HepG2 (cell line): ENCODE results near the gene GCHFR. TPM values are rescaled to one million over a fixed set of nuclear protein-coding genes. Genes with fewer than 3 reads are reported as not detected.

Experiments
- ARNTL ChIP-seq: sonication (generic); formaldehyde crosslinking; IDR thresholded peaks from 2 replicates; pipeline ENCODE4 v1.4.0; 2020; ENCODE audit warnings: mild to moderate bottlenecking, missing genetic modification reagents
- HNRNPK ChIP-seq: fragments of 200-400 bp; formaldehyde crosslinking; IDR thresholded peaks from 2 replicates; pipeline ENCODE4 v1.6.1; 2018; ENCODE audit warnings: low read length, low read depth, moderate library complexity, mild to moderate bottlenecking; ENCODE audit not compliant: poor library complexity, severe bottlenecking
- KMT2B ChIP-seq: IDR thresholded peaks from 2 replicates; pipeline ENCODE4 v1.6.1; 2016; ENCODE audit warnings: missing genetic modification reagents, missing compliant biosample characterization
- MED13 ChIP-seq: sonication (generic); formaldehyde crosslinking; IDR thresholded peaks from 2 replicates; pipeline ENCODE4 v1.5.0; 2020; ENCODE audit warnings: missing genetic modification reagents
- MED8 ChIP-seq: sonication (generic); formaldehyde crosslinking; IDR thresholded peaks from 2 replicates; pipeline ENCODE4 v1.8.1; 2023; ENCODE audit warnings: mild to moderate bottlenecking, missing genetic modification reagents; ENCODE audit not compliant: insufficient replicate concordance
- NCOA1 ChIP-seq: sonication (generic); formaldehyde crosslinking; IDR thresholded peaks from 2 replicates; pipeline ENCODE4 v1.9.0; 2021; ENCODE audit warnings: missing genetic modification reagents
- POLR2A ChIP-seq, 2 experiments: IDR thresholded peaks; 2 replicates each; pipeline ENCODE4 v1.6.1; 2011; ENCODE audit warnings: low read depth in 2 of 2, low read length in 2 of 2, mild to moderate bottlenecking in 1 of 2, moderate library complexity in 1 of 2; ENCODE audit not compliant: insufficient read depth in 1 of 2
- SP1 ChIP-seq, 2 experiments: fragments of 450-650 bp in 1 of 2; sonication (generic) in 1 of 2; formaldehyde crosslinking in 1 of 2; IDR thresholded peaks; 2 replicates each; pipeline versions ENCODE4 v1.4.0 to v1.6.1; 2016 to 2020; ENCODE audit warnings: missing genetic modification reagents in 1 of 2
- ZKSCAN8 ChIP-seq: IDR thresholded peaks from 2 replicates; pipeline ENCODE4 v1.6.1; 2016; ENCODE audit warnings: borderline replicate concordance, missing genetic modification reagents, missing compliant biosample characterization
- ZNF225 ChIP-seq: sonication (generic); formaldehyde crosslinking; IDR thresholded peaks from 2 replicates; pipeline ENCODE4 v1.4.0; 2020; ENCODE audit warnings: mild to moderate bottlenecking, missing genetic modification reagents
- ZNF431 ChIP-seq: sonication (generic); formaldehyde crosslinking; IDR thresholded peaks from 2 replicates; pipeline ENCODE4 v1.9.0; 2022; ENCODE audit warnings: missing genetic modification reagents, low read depth, mild to moderate bottlenecking, borderline replicate concordance
- ZNF652 ChIP-seq: IDR thresholded peaks from 2 replicates; pipeline ENCODE4 v1.6.1; 2016; ENCODE audit warnings: low read depth, borderline replicate concordance
- ZNF720 ChIP-seq: sonication (generic); formaldehyde crosslinking; IDR thresholded peaks from 2 replicates; pipeline ENCODE4 v1.4.0; 2020; ENCODE audit warnings: missing genetic modification reagents
- ZNF773 ChIP-seq: sonication (generic); formaldehyde crosslinking; IDR thresholded peaks from 2 replicates; pipeline ENCODE4 v1.4.0; 2020; ENCODE audit warnings: missing genetic modification reagents, borderline replicate concordance
- ZNF790 ChIP-seq: sonication (generic); formaldehyde crosslinking; IDR thresholded peaks from 2 replicates; pipeline ENCODE4 v1.8.0; 2022; ENCODE audit warnings: missing genetic modification reagents, mild to moderate bottlenecking, borderline replicate concordance
- ZNF883 ChIP-seq: sonication (generic); formaldehyde crosslinking; IDR thresholded peaks from 2 replicates; pipeline ENCODE4 v1.5.1; 2020; ENCODE audit warnings: mild to moderate bottlenecking, missing genetic modification reagents; ENCODE audit errors: not compliant biosample characterization
- polyA plus RNA-seq, 8 experiments: library from polyadenylated mRNA; depleted of rRNA in 3 of 8; stranded (reverse) in 7 of 8; unstranded in 1 of 8; fragments of >200 nt; fragmentation: Illumina TruSeq in 4 of 8; extraction: Trizol in 4 of 8; gene quantifications; 2 replicates each; pipeline versions ENCODE4 v1.2.1 to v1.2.3, GENCODE V29; 2011 to 2016; ENCODE audit warnings: low read depth in 4 of 8, missing spikeins in 1 of 8, mixed read lengths in 1 of 8; ENCODE audit not compliant: insufficient read depth in 1 of 8
- total RNA-seq, 5 experiments: library from RNA; depleted of rRNA; stranded (reverse); fragments of >200 nt; fragmentation: Illumina TruSeq; extraction: Trizol; gene quantifications; 2 replicates each; pipeline ENCODE4 v1.2.3, GENCODE V29; 2016; ENCODE audit warnings: low read depth in 1 of 5
- TF ChIP-seq, protein P1 (sequence below): IDR thresholded peaks from 2 replicates; pipeline ENCODE4 v1.6.1; 2012; ENCODE audit warnings: inconsistent platforms
- TF ChIP-seq, protein P2 (sequence below): sonication (generic); formaldehyde crosslinking; IDR thresholded peaks from 2 replicates; pipeline ENCODE4 v1.5.1; 2020; ENCODE audit warnings: mild to moderate bottlenecking, moderate library complexity, missing genetic modification reagents
- TF ChIP-seq, protein P3 (sequence below): sonication (generic); formaldehyde crosslinking; IDR thresholded peaks from 2 replicates; pipeline ENCODE4 v1.9.0; 2021; ENCODE audit warnings: missing genetic modification reagents, mild to moderate bottlenecking, borderline replicate concordance
- TF ChIP-seq, protein P4 (sequence below): sonication (generic); formaldehyde crosslinking; IDR thresholded peaks from 2 replicates; pipeline ENCODE4 v1.4.0; 2020; ENCODE audit warnings: missing genetic modification reagents

The GCHFR gene
- total and polyA plus RNA-seq, 2 of the 13 experiments (the other 11 are each of a cell fraction or from before 2014, with no cell fraction given), result 51.5 to 92.4 TPM

DNA sequence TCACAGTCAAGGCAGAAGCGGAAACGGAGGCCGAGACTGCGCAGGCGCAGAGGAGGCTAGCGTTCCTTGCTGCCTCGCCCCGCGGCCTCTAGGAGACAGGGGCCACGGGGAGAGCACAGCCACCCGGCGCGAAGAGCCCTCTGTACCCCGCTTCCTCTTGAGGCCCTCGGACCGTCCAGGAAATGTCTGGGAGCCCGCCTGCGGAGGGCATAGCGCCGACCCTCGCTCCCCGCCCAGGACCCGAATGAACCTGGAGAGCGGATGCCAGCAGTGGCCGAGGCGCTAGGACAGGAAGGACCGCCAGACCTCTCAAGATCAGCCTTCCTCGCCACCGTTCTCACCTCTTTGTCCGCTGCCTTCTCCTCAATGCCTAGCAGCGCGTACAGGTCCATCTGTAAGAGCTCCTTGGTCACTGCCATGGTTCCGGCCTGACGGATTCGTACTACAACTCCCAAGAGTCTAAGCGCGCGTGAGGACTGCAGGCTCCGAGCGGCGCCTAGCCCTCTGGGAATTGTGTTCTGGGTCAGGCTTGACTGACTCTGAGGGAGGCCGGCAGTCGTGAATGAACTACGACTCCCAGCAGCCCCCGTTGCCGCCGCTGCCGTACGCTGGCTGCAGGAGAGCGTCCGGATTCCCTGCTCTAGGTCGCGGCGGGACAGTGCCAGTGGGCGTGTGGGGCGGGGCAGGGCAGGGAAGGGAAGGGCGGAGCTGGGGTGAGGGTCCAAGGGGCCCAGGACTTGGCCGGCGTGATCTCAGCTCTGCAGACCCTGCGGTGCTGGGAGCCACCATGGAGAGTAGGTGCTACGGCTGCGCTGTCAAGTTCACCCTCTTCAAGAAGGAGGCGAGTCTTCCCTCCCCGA lies 43.4 kb downstream of the GCHFR start, which contains the start of the genes DNAJC17 and ZFYVE19 (continued):
- TF ChIP-seq ZKSCAN8 (CRISPR knock-in tag), result no peak; the same call in 1 of the 2 replicates
- TF ChIP-seq ZNF883 (CRISPR knock-in tag), result peak; percentile 90
- TF ChIP-seq ZNF652 (CRISPR knock-in tag), result no peak
- 0 out of 2 replicates have a peak, but pooled peaks have one; percentile 43 for TF ChIP-seq ZNF773 (CRISPR knock-in tag)
- 0 out of 2 replicates have a peak, but pooled peaks have one; percentile 78 for TF ChIP-seq ZNF790
- TF ChIP-seq, protein P1, sequence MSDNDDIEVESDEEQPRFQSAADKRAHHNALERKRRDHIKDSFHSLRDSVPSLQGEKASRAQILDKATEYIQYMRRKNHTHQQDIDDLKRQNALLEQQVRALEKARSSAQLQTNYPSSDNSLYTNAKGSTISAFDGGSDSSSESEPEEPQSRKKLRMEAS, result peak; percentile 68
- TF ChIP-seq, protein P2, sequence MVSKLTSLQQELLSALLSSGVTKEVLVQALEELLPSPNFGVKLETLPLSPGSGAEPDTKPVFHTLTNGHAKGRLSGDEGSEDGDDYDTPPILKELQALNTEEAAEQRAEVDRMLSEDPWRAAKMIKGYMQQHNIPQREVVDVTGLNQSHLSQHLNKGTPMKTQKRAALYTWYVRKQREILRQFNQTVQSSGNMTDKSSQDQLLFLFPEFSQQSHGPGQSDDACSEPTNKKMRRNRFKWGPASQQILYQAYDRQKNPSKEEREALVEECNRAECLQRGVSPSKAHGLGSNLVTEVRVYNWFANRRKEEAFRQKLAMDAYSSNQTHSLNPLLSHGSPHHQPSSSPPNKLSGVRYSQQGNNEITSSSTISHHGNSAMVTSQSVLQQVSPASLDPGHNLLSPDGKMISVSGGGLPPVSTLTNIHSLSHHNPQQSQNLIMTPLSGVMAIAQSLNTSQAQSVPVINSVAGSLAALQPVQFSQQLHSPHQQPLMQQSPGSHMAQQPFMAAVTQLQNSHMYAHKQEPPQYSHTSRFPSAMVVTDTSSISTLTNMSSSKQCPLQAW (CRISPR knock-in tag), result peak; percentile 59; the same call in 1 of the 2 replicates
- peak; percentile 66; the same call in 1 of the 2 replicates for TF ChIP-seq ZNF225 (CRISPR knock-in tag)
- TF ChIP-seq, protein P3, sequence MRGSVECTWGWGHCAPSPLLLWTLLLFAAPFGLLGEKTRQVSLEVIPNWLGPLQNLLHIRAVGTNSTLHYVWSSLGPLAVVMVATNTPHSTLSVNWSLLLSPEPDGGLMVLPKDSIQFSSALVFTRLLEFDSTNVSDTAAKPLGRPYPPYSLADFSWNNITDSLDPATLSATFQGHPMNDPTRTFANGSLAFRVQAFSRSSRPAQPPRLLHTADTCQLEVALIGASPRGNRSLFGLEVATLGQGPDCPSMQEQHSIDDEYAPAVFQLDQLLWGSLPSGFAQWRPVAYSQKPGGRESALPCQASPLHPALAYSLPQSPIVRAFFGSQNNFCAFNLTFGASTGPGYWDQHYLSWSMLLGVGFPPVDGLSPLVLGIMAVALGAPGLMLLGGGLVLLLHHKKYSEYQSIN (CRISPR knock-in tag), result no peak
- TF ChIP-seq NCOA1, result peak; percentile 89
- TF ChIP-seq ZNF431 (CRISPR knock-in tag), result no peak
- peak; percentile 5; the same call in 1 of the 2 replicates for TF ChIP-seq MED13 (CRISPR knock-in tag)
- peak; percentile 33 for TF ChIP-seq MED8
- peak; percentile 63 to 95 for TF ChIP-seq POLR2A (IDR thresholded peaks at IDR 0.05; ENCODE audit: insufficient read depth in 1 of 2, low read depth in 2 of 2, low read length in 2 of 2)
- TF ChIP-seq, protein P4, sequence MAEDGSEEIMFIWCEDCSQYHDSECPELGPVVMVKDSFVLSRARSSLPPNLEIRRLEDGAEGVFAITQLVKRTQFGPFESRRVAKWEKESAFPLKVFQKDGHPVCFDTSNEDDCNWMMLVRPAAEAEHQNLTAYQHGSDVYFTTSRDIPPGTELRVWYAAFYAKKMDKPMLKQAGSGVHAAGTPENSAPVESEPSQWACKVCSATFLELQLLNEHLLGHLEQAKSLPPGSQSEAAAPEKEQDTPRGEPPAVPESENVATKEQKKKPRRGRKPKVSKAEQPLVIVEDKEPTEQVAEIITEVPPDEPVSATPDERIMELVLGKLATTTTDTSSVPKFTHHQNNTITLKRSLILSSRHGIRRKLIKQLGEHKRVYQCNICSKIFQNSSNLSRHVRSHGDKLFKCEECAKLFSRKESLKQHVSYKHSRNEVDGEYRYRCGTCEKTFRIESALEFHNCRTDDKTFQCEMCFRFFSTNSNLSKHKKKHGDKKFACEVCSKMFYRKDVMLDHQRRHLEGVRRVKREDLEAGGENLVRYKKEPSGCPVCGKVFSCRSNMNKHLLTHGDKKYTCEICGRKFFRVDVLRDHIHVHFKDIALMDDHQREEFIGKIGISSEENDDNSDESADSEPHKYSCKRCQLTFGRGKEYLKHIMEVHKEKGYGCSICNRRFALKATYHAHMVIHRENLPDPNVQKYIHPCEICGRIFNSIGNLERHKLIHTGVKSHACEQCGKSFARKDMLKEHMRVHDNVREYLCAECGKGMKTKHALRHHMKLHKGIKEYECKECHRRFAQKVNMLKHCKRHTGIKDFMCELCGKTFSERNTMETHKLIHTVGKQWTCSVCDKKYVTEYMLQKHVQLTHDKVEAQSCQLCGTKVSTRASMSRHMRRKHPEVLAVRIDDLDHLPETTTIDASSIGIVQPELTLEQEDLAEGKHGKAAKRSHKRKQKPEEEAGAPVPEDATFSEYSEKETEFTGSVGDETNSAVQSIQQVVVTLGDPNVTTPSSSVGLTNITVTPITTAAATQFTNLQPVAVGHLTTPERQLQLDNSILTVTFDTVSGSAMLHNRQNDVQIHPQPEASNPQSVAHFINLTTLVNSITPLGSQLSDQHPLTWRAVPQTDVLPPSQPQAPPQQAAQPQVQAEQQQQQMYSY, result no peak
- peak; percentile 74 for TF ChIP-seq KMT2B (CRISPR knock-in tag)
- no peak for TF ChIP-seq ZNF720
- peak; percentile 66 for TF ChIP-seq HNRNPK
- 0 out of 2 replicates have a peak, but pooled peaks have one; percentile 23 for TF ChIP-seq ARNTL (CRISPR knock-in tag)
- TF ChIP-seq SP1 (IDR thresholded peaks at IDR 0.05), result no peak
- TF ChIP-seq SP1 (CRISPR knock-in tag; IDR thresholded peaks at IDR 0.05), result peak; percentile 75
